Endothelial cell of umbilical vein (primary cell): ENCODE data around the gene SERPINA5. TPM values are rescaled to one million over a fixed set of nuclear protein-coding genes. Genes with fewer than 3 reads are reported as not detected.

Experiments used
- BruUV-seq: library from RNA; stranded (reverse); fragments of 400-500 nt; replicated peaks from 2 replicates; lab custom pipeline; 2021; lab: Mats Ljungman, UMichigan
- CTCF ChIA-PET: fragments of 300-600, 350-600 bp; sonication (Branson Sonifier 250); formaldehyde crosslinking; loops from one replicate; lab custom pipeline; 2021; ENCODE audit warnings: antibody characterized with exemption, inconsistent platforms; lab: Charles Lee
- POLR2A ChIA-PET: fragments of 300-600, 350-600 bp; sonication (Branson Sonifier 250); formaldehyde crosslinking; loops from one replicate; lab custom pipeline; 2021; ENCODE audit warnings: antibody characterized with exemption, inconsistent platforms; lab: Charles Lee
- DNase-seq: peaks from one replicate; pipeline ENCODE4 v3.0.0-alpha.2; 2011; ENCODE audit warnings: low read depth, low spot score
- FAIRE-seq: peaks from 2 replicates; lab custom pipeline; 2011; peaks lifted over from hg19 to GRCh38; lab: Jason Lieb, UNC
- H2AFZ ChIP-seq: 2 replicates; pipeline ENCODE4 v1.6.0; 2012; ENCODE audit warnings: low read depth, low read length, control low read depth, inconsistent platforms
- H3K27ac ChIP-seq: 2 replicates; pipeline ENCODE4 v1.5.1; 2011; ENCODE audit warnings: low read depth, mild to moderate bottlenecking, control low read depth, low read length, moderate library complexity; ENCODE audit not compliant: insufficient read depth
- H3K27me3 ChIP-seq, 2 experiments: 2 replicates each; pipeline versions ENCODE4 v1.6.0 to v1.6.1; 2011; ENCODE audit warnings: low read length in 2 of 2, mixed read lengths in 1 of 2; ENCODE audit not compliant: control insufficient read depth in 2 of 2, insufficient read depth in 2 of 2
- H3K36me3 ChIP-seq, 2 experiments: 2 replicates in 1 of 2; 3 replicates in 1 of 2; pipeline ENCODE4 v1.5.1; 2011; ENCODE audit warnings: low read length in 2 of 2, mild to moderate bottlenecking in 1 of 2, moderate library complexity in 1 of 2; ENCODE audit not compliant: control insufficient read depth in 2 of 2, insufficient read depth in 2 of 2; ENCODE audit errors: extremely low read depth in 1 of 2
- H3K4me1 ChIP-seq: 3 replicates; pipeline ENCODE4 v1.5.1; 2011; ENCODE audit warnings: mild to moderate bottlenecking, low read length; ENCODE audit not compliant: control insufficient read depth, insufficient read depth; ENCODE audit errors: extremely low read depth
- H3K4me2 ChIP-seq: 2 replicates; pipeline ENCODE4 v1.6.1; 2011; ENCODE audit warnings: low read length, control low read depth, mixed read lengths; ENCODE audit not compliant: insufficient read depth
- H3K4me3 ChIP-seq, 3 experiments: fragments of 200-600 bp in 1 of 3; sonication (generic), shearing (Covaris generic) in 1 of 3; replicated peaks in 1 of 3; 2 replicates each; pipeline ENCODE4 v1.5.1; 2011 to 2016; ENCODE audit warnings: control low read depth in 3 of 3, low read length in 3 of 3, mild to moderate bottlenecking in 2 of 3, inconsistent platforms in 1 of 3, low read depth in 1 of 3, moderate library complexity in 1 of 3; ENCODE audit not compliant: insufficient read depth in 1 of 3
- H3K79me2 ChIP-seq: 2 replicates; pipeline ENCODE4 v1.6.0; 2012; ENCODE audit warnings: low read length, inconsistent platforms; ENCODE audit not compliant: control insufficient read depth, insufficient read depth
- H3K9ac ChIP-seq: replicated peaks from 2 replicates; pipeline ENCODE3; 2011; ENCODE audit warnings: low read length, control low read depth; ENCODE audit not compliant: insufficient read depth; ENCODE audit errors: extremely low read depth
- H3K9me1 ChIP-seq: replicated peaks from 3 replicates; pipeline ENCODE4 v1.6.0; 2011; ENCODE audit warnings: mild to moderate bottlenecking, low read length; ENCODE audit not compliant: control insufficient read depth, insufficient read depth; ENCODE audit errors: extremely low read depth
- H3K9me3 ChIP-seq: replicated peaks from 2 replicates; pipeline ENCODE4 v1.5.1; 2012; ENCODE audit warnings: low read length, inconsistent platforms; ENCODE audit not compliant: control insufficient read depth, insufficient read depth
- H4K20me1 ChIP-seq: replicated peaks from 2 replicates; pipeline ENCODE3; 2011; ENCODE audit warnings: mild to moderate bottlenecking, low read length; ENCODE audit not compliant: control insufficient read depth, insufficient read depth; ENCODE audit errors: extremely low read depth
- CTCF ChIP-seq, 2 donors: IDR thresholded peaks; 1 replicate in 1 of 2; 2 replicates in 1 of 2; pipeline ENCODE4 v1.5.1; 2011; ENCODE audit warnings: low read length in 2 of 2, mild to moderate bottlenecking in 2 of 2, moderate library complexity in 2 of 2, control low read depth in 1 of 2, inconsistent platforms in 1 of 2, low read depth in 1 of 2; ENCODE audit not compliant: insufficient read depth in 1 of 2; ENCODE audit errors: extremely low read depth in 1 of 2
- EZH2 ChIP-seq: IDR thresholded peaks from 2 replicates; pipeline ENCODE4 v1.6.1; 2012; ENCODE audit warnings: borderline replicate concordance, low read depth, mild to moderate bottlenecking, moderate library complexity, low read length, inconsistent platforms; ENCODE audit not compliant: severe bottlenecking
- FOS ChIP-seq: IDR thresholded peaks from 2 replicates; pipeline ENCODE4 v1.6.1; 2011; ENCODE audit warnings: mild to moderate bottlenecking, low read length, moderate library complexity, borderline replicate concordance; ENCODE audit not compliant: insufficient read depth
- GATA2 ChIP-seq: IDR thresholded peaks from 2 replicates; pipeline ENCODE4 v1.7.0; 2011; ENCODE audit warnings: low read depth, mild to moderate bottlenecking, moderate library complexity, mixed read lengths, low read length; ENCODE audit not compliant: insufficient read length, insufficient read depth
- JUN ChIP-seq: IDR thresholded peaks from 2 replicates; pipeline ENCODE4 v1.6.1; 2011; ENCODE audit warnings: borderline replicate concordance, low read depth; ENCODE audit not compliant: insufficient read length, insufficient read depth
- MAX ChIP-seq: IDR thresholded peaks from 2 replicates; pipeline ENCODE4 v1.6.1; 2011; ENCODE audit not compliant: insufficient read depth, insufficient read length
- MYC ChIP-seq: IDR thresholded peaks from one replicate; pipeline ENCODE4 v1.6.1; 2011; ENCODE audit warnings: mild to moderate bottlenecking, low read depth, low read length
- dilution Hi-C: fragments of 300-500 bp; cut with MboI; formaldehyde crosslinking; loops from one replicate; pipeline ENCODE4 v1.15.0; 2019; ENCODE audit warnings: low sequenced_read_pairs; ENCODE audit not compliant: extremely low pct_ligation_motif_present
- intact Hi-C: fragments of 100-400 bp; cut with micrococcal nuclease; formaldehyde crosslinking; loops from one replicate; pipeline ENCODE4 v1.10.0; 2022
- polyA plus RNA-seq, 4 experiments: library from polyadenylated mRNA; depleted of rRNA in 3 of 4; stranded (reverse) in 3 of 4; unstranded in 1 of 4; fragments of >200 nt; gene quantifications; 2 replicates each; pipeline versions ENCODE4 v1.2.1 to v1.2.3, GENCODE V29; 2011 to 2012; ENCODE audit warnings: missing spikeins in 1 of 4
- total RNA-seq: library from RNA; stranded (reverse); gene quantifications from 2 replicates; pipeline ENCODE4 v1.2.3, GENCODE V29; 2021

SERPINA5 gene
- total and polyA plus RNA-seq, 2 donors (not counting 3 experiments of a cell fraction or from before 2014, with no cell fraction given): 0.12 TPM; not detected in 1

- dilution Hi-C loops: no loop called here
- TF ChIP-seq GATA2 (no peak), JUN (no peak)
- FAIRE-seq (no peak), DNase-seq (no peak)
- no peak overlapping the region for H2AFZ ChIP-seq
- POLR2A ChIA-PET: no interaction called here
- no peaks in the 10 kb centered on the region for H3K36me3 ChIP-seq
- H3K9ac ChIP-seq: no peak overlapping the region
- intact Hi-C loops: no loop called here
- H3K4me1 ChIP-seq: no peaks in the 10 kb centered on the region
- no peaks in the 10 kb centered on the region for H4K20me1 ChIP-seq
- CTCF ChIA-PET: no interaction called here
- H3K9me1 ChIP-seq: no peaks in the 10 kb centered on the region
- no peaks in the 10 kb centered on the region for H3K79me2 ChIP-seq
- no peaks in the 10 kb centered on the region for H3K9me3 ChIP-seq
- no peaks in the 10 kb centered on the region for H3K27me3 ChIP-seq
- H3K4me2 ChIP-seq: no peak overlapping the region
- H3K4me3 ChIP-seq: no peak overlapping the region
- BruUV-seq: no TSS peak
- no peak overlapping the region for H3K27ac ChIP-seq
Observed at GRCh38 chr14:94623422-94623809, 42.2 kb downstream of the SERPINA5 start.

- no peaks in the 10 kb centered on the region for H3K36me3 ChIP-seq
- H2AFZ ChIP-seq: no peak overlapping the region
- dilution Hi-C loops (no loop called here), intact Hi-C loops (no loop called here)
- no peaks in the 10 kb centered on the region for H3K4me1 ChIP-seq
- H3K27me3 ChIP-seq: no peaks in the 10 kb centered on the region
- no peaks in the 10 kb centered on the region for H3K79me2 ChIP-seq
- H3K4me2 ChIP-seq: no peak overlapping the region
- TF ChIP-seq EZH2: no peak
- no peak for TF ChIP-seq CTCF (IDR thresholded peaks at IDR 0.05; ENCODE audit: extremely low read depth in 1 of 2, insufficient read depth in 1 of 2, low read depth in 1 of 2, low read length in 2 of 2)
- no peak for TF ChIP-seq MAX
- TF ChIP-seq FOS: no peak
- TF ChIP-seq MYC: no peak
- no peak for TF ChIP-seq JUN
- no peak overlapping the region for H3K9ac ChIP-seq
- ChIA-PET CTCF (no interaction called here), POLR2A (no interaction called here)
- H3K9me3 ChIP-seq: no peaks in the 10 kb centered on the region
- DNase-seq (no peak), FAIRE-seq (no peak)
- no peak overlapping the region for H3K4me3 ChIP-seq
- no peaks in the 10 kb centered on the region for H3K9me1 ChIP-seq
- no peak overlapping the region for H3K27ac ChIP-seq
- no TSS peak for BruUV-seq
- no peaks in the 10 kb centered on the region for H4K20me1 ChIP-seq
Observed at GRCh38 chr14:94623856-94624499, 42.8 kb downstream of the SERPINA5 start.
